Thyroid gland (tissue), 4 donors: ENCODE results near the gene LRRFIP2.

Experiments
- CTCF ChIP-seq, 6 experiments: fragments of 200-600 bp in 3 of 6; fragments of 450-650 bp in 3 of 6; sonication (generic) in 3 of 6; IDR thresholded peaks; one replicate each; pipeline ENCODE4 v1.5.1; 2016 to 2019; ENCODE audit warnings: antibody characterized with exemption in 6 of 6, mild to moderate bottlenecking in 2 of 6, inconsistent platforms in 1 of 6, moderate library complexity in 1 of 6
- POLR2A ChIP-seq, 2 donors: fragments of 450-650 bp; IDR thresholded peaks; one replicate each; pipeline ENCODE4 v1.6.1; 2017; ENCODE audit warnings: antibody characterized with exemption in 2 of 2, mild to moderate bottlenecking in 2 of 2, moderate library complexity in 1 of 2

- no peak for TF ChIP-seq POLR2A (IDR thresholded peaks at IDR 0.05)
- no peak for TF ChIP-seq CTCF (IDR thresholded peaks at IDR 0.05)
These were observed 48.8 kb upstream of the LRRFIP2 start for GRCh38 chr3:37223141-37223558.
